ENCODE results near the gene RSPO1.

- TF ChIP-seq MAX (IDR thresholded peaks at IDR 0.05) = no peak
- no peak for TF ChIP-seq FOXM1 (IDR thresholded peaks at IDR 0.05; ENCODE audit: borderline replicate concordance, low read depth)
- TF ChIP-seq, protein P1, sequence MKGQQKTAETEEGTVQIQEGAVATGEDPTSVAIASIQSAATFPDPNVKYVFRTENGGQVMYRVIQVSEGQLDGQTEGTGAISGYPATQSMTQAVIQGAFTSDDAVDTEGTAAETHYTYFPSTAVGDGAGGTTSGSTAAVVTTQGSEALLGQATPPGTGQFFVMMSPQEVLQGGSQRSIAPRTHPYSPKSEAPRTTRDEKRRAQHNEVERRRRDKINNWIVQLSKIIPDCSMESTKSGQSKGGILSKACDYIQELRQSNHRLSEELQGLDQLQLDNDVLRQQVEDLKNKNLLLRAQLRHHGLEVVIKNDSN (IDR thresholded peaks at IDR 0.05) = no peak
- TF ChIP-seq YY1 (IDR thresholded peaks at IDR 0.05; ENCODE audit: low read depth) = no peak
- TF ChIP-seq RAD21 (IDR thresholded peaks at IDR 0.05; ENCODE audit: low read depth) = no peak
- no peak for TF ChIP-seq TCF12 (IDR thresholded peaks at IDR 0.05; ENCODE audit: low read depth)
- TF ChIP-seq REST (IDR thresholded peaks at IDR 0.05; ENCODE audit: low read depth) = no peak
- no peak for TF ChIP-seq EP300 (IDR thresholded peaks at IDR 0.05; ENCODE audit: borderline replicate concordance)
These were observed 36.6 kb upstream of the RSPO1 start for GRCh38 chr1:37671261-37671660.

Data from Ishikawa (cell line).